HG03196 (cell line): Measurements from ENCODE around the gene KMT2E.
A peak's percentile ranks its signal among the peaks of the same experiment; 100 is the strongest.

Experiments
- ATAC-seq: cut with Tn5 transposase; IDR thresholded peaks from one replicate; pipeline ENCODE4 v1.9.1; 2021; ENCODE audit not compliant: unreplicated experiment

Gene KMT2E

DNA sequence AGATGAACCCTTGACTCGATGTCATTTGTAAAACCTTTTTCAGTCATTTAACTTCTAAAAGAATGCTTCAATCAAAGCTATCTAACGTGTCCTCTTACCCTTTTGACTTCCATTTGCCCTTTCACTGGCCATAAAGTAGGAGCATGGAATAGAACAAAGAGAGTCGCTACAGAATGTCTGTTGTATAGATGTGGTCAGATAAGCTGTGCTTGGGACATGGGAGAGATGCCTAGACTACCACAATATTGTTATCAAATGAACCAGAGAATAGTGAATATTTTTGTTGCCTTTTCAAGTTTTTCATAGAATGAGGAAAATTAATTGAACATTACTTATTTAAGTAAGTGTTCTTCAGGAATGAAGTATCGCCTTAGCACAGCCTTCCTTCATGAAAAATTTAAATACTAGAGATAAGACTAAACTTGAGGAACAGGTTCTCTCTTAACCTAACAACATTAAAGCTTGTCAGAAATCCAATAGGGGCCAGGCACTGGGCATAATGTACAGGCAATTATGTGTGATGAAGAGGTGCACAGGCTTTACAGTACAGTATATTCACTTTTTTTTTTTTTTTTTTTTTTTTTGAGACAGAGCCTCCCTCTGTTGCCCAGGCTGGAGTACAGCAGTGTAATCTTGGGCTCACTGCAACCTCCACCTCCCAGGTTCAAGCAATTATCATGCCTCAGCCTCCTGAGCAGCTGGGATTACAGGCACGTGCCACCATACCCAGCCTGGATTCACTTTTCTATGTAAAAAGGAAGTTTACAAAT, 7.5 kb upstream of the KMT2E start:
- ATAC-seq, result no peak

DNA sequence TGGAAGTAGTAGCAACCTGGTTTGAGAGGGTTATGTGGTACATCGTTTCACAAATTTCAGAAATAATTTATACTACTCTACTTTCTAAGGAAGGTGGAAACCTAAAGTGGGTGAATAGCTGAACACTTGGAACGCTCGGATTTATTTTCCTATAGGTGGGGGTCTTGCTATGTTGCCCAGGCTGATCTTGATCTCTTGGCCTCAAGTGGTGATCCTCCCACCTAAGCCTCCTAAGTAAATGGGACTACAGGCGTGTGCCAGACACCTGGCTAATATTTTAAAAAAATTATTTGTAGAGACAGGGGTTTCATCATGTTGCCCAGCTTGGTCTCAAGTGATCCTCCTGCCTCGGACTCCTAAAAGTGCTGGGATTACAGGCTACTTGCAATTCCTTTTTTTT, 6.7 kb upstream of the KMT2E start:
- ATAC-seq, result no peak

DNA sequence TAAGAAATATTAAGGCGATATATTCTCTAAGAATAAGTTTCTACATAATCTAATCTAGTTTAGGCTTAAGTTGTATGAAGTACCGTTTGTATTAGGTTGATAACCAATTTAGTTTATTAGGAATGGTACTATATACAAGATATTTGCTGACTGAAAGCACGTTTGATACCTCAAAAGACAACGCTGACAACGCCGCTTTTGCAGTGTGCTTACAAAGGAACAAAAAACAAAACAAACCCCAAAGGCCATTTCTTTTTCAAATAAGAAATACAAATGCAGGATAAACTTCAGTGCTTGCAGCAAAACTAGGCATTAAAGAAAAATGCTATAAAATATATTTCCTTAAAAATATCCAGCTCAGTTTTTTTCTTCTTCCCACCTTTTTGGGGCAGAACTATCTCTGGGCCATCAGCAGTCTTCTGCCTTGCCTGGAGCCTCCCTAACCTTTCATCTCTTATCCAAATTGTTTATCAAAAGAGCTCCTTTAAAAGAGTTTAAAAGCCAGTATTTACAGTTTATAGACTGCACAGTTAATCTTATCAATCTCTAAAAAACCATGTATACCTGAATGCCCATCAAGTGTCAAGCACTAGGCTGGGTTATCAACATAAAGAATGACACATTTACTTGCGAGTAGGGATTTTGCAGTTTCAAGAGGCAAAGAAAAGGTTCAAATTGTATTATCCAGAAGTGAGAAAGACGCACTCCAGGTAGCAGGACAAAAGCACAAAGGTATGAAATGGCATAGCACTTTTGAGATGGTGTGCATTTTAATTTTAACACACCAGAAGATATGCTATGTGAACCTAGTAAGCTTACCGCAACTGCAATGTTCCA, 4.1 kb upstream of the KMT2E start:
- no peak for ATAC-seq

DNA sequence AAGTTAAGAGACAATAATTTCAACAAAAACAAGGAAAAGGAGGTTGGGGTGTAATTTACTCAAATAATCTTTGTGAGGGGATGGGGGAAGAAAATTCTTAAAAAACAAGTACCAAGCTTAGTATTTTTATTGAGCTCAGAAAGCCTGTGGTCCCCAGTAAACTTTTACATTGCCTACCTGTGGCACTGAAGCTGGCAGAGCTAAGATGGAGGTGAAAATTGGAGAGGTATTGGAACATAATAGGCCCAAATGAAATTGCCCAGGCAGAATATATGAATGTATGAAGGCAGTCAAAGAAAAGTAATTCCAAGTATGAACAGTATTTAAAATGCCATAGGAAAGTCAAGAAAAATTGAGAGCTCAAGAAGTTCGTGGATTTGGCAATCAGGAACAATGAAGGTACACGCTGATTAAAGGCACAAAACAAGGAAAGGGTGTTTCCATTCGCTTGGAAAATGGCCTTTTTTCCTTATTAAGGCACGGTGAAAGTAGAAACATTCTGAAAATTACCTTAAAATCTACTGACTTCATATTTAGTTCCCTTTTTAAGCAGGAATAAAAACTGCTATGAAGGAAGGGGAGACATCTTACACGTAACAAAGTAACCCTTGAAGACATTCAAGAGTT, 3.4 kb upstream of the KMT2E start:
- no peak for ATAC-seq

DNA sequence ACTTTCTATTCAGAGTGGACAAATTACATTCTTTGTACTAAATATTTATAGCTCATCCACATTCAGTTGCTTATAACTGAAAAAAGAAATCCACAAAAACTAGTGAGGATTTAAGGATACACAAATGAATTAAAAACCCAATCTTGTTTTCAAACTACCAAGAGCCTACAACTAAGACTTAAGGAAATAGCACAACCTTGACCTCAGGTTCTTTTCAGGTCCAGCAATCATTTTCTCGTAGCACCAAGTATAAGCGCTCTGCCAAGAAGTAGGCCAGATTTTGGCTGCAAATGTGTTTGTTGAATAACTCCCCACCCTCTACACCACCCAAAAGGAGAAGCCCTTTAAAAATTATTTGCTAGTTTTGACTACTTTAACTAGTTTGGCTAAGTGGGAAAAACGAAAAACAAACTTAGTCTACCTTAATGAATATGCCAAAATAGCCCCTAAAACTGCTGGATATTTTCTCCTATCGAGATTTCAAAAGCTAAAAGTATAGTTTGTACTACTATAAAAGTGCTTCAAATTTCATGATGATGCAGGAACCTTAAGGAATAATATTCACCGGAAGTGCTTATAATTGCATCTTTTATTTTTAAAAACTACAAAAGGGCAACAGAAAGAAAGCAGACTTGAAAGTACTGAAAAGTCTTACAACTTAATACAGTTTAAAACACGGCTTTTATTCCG, 2.7 kb upstream of the KMT2E start:
- ATAC-seq, result no peak

DNA sequence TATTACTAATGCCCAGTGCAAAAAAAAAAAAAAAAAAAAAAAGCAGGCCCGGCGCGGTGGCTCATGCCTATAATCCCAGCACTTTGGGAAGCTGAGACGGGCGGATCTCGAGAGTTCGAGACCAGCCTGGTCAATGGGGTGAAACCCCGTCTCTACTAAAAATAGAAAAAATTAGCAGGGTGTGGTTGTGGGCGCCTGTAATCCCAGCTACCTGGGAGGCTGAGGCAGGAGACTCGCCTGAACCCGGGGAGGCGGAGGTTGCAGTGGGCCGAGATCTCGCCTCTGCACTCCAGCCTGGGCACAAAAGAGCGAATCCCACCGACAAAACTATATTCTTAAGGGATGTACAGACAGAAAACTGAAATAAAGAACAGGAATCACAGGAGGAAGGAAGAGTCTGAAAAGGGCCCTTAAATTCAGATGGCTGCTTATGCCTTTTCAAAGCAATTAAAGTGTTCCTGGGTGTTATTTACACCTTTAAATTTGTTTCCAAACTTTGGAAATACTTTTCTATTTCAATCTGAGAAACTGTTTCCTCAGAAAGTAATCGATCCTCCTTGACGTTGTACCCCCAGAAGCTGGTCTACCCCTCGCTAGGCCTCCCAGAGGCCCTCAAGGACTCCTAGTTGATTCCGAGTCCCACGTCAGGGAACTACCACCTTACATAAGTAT, 2.0 kb upstream of the KMT2E start:
- no peak for ATAC-seq

DNA sequence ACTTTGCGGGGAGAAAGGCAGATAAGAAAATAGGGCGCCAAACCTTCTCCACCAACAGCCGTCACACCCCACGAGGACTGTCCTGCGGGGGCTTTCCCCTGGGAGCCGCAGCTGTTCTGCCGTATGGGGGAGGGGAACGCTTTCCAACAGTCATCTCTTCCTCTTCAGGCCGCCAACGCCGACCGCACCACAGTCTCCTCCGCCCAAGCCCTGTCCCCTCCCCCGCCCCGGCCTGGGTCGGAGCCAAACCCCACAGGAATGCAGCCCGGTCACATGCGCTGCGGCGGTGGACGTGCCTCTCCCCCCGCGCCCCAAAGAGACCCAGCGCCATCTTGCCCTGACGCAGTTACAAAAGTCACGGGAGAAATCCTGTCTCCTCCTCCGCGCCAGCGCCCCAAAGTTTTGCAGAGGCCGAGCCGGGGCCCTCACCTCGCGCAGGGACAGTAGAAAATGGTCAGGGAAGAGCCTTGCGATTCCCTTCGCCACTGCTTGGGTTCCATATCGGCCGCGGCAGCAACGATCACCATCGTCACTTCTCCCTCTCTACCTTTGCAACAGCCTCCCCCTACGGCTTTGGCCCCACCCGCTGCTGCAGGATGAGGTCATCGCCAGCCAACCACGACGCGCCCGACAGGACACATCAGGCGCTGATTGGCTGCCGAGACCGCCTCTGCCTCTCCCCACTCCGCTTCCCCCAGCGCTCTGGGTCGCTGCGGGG, 1.3 kb upstream of the KMT2E start:
- peak; percentile 74 for ATAC-seq

DNA sequence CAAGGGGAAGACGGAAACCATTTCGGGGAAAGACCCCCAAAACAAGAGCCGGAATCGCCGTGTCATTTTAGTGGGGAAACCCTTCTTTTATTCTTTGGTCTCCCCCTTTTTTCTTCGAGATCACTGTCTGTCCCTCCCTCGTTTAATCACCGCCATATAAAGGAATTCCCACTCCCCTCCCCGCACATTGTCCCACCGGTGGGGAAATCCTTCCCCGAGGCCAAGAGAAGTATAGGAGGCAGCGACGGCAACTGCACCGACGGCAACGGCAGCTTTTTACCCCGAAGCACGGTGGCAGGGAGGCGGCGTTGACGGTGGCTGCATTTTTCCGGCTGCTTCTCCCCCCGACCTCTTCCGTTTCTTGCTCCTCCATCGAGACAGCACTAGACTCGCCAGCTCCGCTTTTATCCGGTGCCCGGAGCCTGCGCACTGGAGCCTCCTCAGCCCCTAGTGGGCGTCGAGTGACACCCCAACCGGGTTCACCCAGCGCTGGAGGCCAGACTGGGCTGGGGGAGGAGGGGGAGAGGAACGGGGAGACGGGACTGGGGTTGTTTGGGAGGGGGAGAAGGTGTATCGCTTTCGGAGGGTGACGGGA, 687 bp upstream of the KMT2E start:
- peak; percentile 33 for ATAC-seq

DNA sequence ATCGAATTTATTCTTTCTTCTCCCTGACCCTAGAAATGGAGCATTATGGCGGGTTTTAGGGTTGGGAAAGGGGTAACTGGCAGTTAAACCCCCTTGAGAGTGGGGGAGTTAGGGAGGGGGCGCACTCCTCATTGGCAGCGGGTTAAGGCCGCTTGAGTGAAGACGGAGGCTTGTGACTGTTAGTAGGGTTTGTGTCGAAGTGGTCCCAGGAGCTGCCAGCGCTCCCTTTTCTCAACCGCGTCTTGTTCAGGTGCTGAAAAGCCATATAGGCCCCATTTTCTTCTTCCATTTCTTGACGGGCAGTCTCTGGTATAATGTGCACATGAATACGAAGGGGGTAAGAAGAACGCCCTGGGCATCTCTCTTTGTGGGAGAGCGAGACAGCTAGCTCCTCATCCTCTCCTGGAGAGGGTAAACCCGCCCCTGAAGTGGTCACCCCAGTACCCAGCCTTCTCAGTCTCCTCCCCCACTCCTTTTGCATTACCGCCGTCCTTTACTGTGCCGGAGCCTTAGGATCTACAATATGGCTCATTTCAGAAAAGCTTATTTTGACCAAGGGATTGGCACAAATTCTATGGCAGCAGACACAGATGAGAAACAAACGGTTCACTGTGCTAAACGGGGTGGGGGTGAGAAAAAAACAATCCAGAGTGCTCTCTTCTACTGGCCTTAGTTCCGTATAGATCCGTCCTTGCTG, 836 bp downstream of the KMT2E start:
- no peak for ATAC-seq

DNA sequence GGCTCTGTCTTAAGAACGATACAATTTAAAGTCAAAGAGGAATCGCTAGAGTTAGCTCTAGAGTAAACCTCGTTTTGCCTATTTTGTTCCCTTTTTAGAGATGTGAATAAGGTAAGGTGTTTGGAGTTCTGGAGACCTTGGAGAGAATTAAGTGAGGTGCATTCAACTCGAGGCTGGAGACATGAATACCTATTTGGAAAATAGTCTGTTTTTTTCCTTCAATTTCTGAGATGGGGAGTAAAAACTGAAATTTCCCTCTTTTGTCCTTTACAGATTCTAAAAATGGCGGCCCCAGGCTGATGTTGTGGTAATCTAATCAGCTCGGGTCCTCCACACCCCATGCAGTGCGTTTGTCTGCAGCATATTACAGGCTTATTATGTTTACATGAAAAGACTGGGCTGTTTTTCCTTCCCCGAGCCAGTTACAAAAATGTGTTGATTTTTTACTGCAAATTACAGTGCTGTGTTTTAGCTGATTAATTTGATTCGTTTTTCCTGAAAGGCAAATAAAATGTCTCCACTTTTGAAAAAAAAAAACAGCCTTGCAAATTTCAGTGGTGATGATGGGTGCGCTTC, 1.5 kb downstream of the KMT2E start:
- no peak for ATAC-seq

DNA sequence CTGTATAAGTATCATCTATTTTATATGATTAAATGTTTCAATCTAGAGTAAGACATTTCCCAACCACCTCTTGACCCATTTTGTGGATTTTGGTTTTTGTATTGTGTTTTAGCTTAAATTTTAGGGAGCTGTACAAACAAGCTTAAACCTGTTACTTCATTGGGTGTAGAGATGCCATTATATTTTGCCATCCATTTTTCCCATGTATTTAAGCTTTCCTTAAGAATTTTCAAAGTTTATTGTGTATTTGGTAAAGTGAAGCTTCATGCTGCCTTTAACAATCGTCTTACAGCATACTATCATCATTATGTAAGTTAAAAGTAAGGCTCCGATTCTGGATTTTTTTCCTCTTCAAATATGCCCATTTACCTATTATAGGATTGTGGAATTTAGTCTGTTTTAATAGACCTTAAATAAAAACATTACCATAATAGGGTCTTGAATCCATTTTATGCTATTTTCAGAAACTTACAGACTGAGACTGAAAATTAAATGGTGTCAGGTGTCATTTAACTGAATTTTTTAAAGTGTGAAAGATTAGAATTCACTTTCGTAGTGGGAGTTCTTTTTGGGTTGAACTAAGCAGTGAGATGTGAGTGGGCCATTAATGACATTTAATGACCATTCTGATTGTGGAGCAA, 2.2 kb downstream of the KMT2E start:
- ATAC-seq, result no peak

DNA sequence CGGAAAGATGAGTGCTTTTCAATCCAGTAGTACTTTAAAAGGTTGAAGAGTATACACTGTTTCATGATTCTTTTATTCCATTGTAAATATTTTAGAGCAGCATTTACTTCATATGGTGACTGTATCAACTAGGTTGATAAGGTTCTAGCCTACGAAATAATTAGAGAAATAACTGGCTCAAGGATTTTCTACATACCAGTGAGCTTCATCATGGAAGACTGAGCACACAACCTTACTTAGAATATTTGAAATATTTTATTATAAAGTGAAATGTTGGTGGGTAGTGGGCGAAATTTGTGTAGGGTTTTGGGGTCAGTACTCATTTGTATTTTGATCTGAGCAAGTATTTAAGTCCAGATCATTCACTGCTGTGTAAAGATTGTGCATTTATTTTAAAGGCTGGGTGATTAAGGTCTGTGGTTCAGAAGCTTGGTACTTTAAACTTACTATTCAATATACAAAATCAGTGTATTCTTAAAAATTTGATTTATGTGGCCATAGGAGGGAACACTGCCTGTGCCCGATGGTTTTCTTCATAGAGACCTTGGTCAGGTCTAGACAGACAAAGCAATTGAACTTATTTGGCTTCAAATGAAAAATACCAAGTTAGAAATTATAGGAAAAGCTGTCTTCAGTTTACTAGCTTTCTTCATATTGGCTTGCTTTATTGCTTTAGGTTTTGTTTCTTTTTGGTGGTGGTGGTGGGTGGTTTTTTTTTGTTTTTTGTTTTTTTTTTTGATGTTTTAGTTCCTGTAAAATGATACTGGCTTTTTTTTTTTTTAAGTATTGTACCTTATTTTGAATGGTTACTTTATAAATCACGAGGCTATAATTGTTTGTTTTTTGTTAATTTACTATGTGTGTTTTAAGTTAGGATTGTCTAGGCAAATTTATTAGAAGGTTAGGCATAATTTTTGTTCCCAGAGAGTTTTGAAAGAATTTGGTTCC, 3.0 kb downstream of the KMT2E start:
- ATAC-seq, result no peak

DNA sequence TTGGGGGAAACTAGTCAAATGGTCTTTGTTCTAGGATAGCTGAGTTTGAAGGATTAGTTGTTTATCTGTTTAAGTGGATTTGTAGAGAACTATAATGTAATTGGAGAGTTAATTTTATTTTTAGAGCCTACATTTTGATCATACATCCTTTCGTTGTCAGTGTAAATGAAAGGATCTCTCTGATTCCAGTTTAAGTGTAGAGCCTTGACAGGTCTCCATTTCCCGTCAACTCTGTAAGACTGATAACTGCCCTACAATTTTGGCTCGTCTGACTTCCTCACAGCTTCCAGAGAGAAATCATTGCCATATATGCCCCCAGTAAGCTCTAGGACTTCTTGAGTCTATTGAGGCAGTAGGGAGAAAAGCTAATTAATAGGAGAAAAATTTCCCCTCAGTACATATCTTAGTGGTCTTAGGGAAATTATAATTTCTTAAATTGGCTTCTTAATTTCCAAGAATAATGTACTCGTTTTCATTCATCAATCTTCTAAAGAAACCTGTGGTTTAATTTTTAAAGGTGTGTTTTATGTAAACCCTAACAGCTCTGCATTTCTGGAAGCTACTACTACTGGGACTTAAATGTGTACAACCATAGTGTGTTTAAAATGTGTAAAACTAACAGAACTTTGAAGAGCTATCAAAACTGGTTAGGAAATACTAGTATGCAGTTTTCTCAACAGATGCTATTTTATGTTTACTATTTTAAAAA, 3.8 kb downstream of the KMT2E start:
- no peak for ATAC-seq

DNA sequence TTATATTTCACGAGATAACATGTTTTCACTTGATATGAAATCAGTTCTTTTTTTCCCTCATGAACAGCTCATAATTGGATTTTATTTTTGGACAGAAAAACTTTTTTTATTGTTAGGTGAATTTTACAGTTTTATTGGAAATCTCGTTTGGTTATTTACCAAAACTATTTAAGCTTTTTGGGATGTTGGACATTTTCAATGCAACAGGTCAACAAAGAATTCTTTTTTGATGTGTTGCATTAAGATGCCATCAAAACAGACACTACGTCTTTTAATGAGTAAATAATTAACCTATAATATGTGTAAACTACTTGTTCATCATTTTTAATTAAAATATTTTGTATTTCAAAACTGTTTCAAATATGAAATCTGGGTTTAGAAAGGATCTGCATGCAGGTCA, 5.3 kb downstream of the KMT2E start:
- no peak for ATAC-seq

DNA sequence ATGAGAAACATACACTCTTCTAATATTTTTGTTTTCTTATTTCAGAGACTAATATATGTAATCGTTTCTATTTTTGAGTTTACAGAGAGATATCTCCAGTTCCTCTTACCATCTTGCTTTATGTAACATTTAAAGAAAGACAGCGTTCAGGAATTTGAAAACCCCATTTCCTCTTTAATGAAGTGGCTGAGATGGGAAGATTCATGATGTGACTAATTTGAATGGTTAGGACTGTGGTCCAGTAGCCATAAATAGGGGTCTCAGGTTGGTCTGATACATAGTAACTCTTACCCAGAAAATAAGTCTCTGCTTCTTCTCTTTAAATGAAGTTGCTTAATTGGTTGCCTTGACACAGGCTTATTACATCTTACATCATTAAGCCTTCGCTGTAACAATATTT, 6.9 kb downstream of the KMT2E start:
- no peak for ATAC-seq

DNA sequence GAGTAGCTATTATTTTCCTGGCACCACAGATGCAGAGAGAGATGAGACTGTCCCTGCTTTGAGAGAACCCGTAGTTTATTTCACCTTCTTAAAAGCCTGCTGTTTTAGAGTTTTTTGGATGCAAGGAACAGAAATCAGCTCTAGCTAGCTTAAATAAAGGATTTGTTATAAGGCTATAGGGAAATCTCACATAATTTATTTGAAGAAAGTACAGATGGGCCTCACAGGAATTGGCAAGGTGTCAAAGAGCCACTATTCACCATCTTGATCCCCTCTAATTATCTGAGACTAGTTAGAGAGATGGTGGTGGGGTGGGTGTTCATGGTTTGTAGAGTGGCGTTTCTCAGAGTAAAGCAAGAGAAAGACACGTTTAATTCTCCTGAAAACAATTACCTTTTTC, 7.3 kb downstream of the KMT2E start:
- no peak for ATAC-seq

DNA sequence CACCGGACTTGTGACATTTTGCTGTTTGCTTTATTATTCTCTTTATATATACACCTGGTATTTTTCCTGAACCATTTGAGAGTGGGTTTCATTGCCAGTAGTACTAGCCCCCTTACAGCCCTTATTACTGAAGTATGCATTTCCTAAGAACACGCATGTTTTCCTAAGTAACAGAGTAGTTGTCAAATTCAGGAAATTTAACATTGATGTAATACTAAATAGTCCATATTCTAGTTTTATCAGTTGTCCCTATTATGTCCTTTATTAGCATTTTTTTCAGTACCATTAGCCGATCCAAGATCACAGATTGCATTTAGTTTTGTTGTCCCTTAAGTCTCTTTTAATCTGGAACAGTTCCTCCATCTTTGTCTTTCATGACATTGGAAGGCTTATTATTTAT, 8.0 kb downstream of the KMT2E start:
- ATAC-seq, result no peak
